Nucleus accumbens (tissue), 56 donors: ENCODE data around the gene STK17A.

Experiments used
- DNase-seq, 56 donors: peaks; one replicate each; lab custom pipeline; 2025; lab: John Stamatoyannopoulos, UW

Gene STK17A

GRCh38 chr7:43582503-43583423 lies at the start of gene STK17A:
Gene STK17A, plus strand, starts transcription at chr7:43583108. Its CDS starts 136 bp downstream, at chr7:43583244.
- peak in 55 of 56 donors; percentile 51 to 97 (median 85) for DNase-seq

- peak in 1 of 56 donors; percentile 3 for DNase-seq
Observed at GRCh38 chr7:43533801-43534479, 49.0 kb upstream of the STK17A start.

- no peak for DNase-seq
Observed at GRCh38 chr7:43535031-43535451, 47.9 kb upstream of the STK17A start.

- DNase-seq, result no peak
Observed at GRCh38 chr7:43535810-43536585, 46.9 kb upstream of the STK17A start.

GRCh38 chr7:43536773-43537172 lies 46.1 kb upstream of the STK17A start:
- no peak for DNase-seq

GRCh38 chr7:43537765-43538403 lies 45.0 kb upstream of the STK17A start:
- DNase-seq, result no peak

GRCh38 chr7:43538404-43538771 lies 44.5 kb upstream of the STK17A start:
- DNase-seq, result no peak

- no peak for DNase-seq
Observed at GRCh38 chr7:43540471-43540870, 42.4 kb upstream of the STK17A start.

- DNase-seq, result no peak
Observed at GRCh38 chr7:43542716-43543115, 40.2 kb upstream of the STK17A start.

GRCh38 chr7:43546231-43546630 lies 36.7 kb upstream of the STK17A start:
- no peak for DNase-seq

- DNase-seq, result no peak
Observed at GRCh38 chr7:43550427-43550826, 32.5 kb upstream of the STK17A start.

GRCh38 chr7:43552122-43552521 lies 30.8 kb upstream of the STK17A start:
- peak in 13 of 56 donors; percentile 7 to 35 (median 17) for DNase-seq

GRCh38 chr7:43553999-43554398 lies 28.9 kb upstream of the STK17A start:
- DNase-seq, result no peak

GRCh38 chr7:43554423-43554822 lies 28.5 kb upstream of the STK17A start:
- DNase-seq, result no peak

- DNase-seq, result no peak
Observed at GRCh38 chr7:43557831-43558495, 24.9 kb upstream of the STK17A start.

- no peak for DNase-seq
Observed at GRCh38 chr7:43559171-43559945, 23.6 kb upstream of the STK17A start.

- DNase-seq, result no peak
Observed at GRCh38 chr7:43559946-43560335, 23.0 kb upstream of the STK17A start.

GRCh38 chr7:43560742-43561330 lies 22.1 kb upstream of the STK17A start:
- no peak for DNase-seq

GRCh38 chr7:43562383-43562782 lies 20.5 kb upstream of the STK17A start:
- no peak for DNase-seq
